Breast epithelium (tissue), 4 donors: ENCODE results near the gene LANCL3. TPM values are rescaled to one million over a fixed set of nuclear protein-coding genes. Genes with fewer than 3 reads are reported as not detected.

Experiments
- DNase-seq, 2 donors: peaks; one replicate each; pipeline ENCODE4 v3.0.0-alpha.2; 2019; ENCODE audit warnings: low spot score in 2 of 2
- H3K27ac ChIP-seq, 2 donors: fragments of 200-600 bp; sonication (generic) in 1 of 2; one replicate each; pipeline ENCODE4 v1.5.1; 2016 to 2019; ENCODE audit warnings: mild to moderate bottlenecking in 1 of 2
- H3K27me3 ChIP-seq, 2 donors: fragments of 200-600 bp; sonication (generic) in 1 of 2; one replicate each; pipeline versions ENCODE4 v1.5.1 to v1.6.0; 2017 to 2019; ENCODE audit warnings: control low read depth in 1 of 2, mild to moderate bottlenecking in 1 of 2
- H3K36me3 ChIP-seq: fragments of 200-600 bp; one replicate; pipeline ENCODE4 v1.5.1; 2019
- H3K4me1 ChIP-seq, 2 donors: fragments of 200-600 bp; sonication (generic); one replicate each; pipeline ENCODE4 v1.5.1; 2016 to 2019; ENCODE audit warnings: control low read depth in 1 of 2
- H3K4me3 ChIP-seq, 3 donors: fragments of 200-600 bp; sonication (generic); 1 replicate in 2 of 3; 2 replicates in 1 of 3; pipeline ENCODE4 v1.5.1; 2016 to 2019; ENCODE audit warnings: mild to moderate bottlenecking in 3 of 3, moderate library complexity in 2 of 3
- H3K9me3 ChIP-seq, 2 donors: fragments of 200-600 bp; sonication (generic) in 1 of 2; one replicate each; pipeline ENCODE4 v1.5.1; 2016 to 2019; ENCODE audit warnings: control low read depth in 1 of 2
- POLR2A ChIP-seq: fragments of 450-650 bp; IDR thresholded peaks from one replicate; pipeline ENCODE4 v1.6.1; 2016; ENCODE audit warnings: antibody characterized with exemption, mild to moderate bottlenecking, moderate library complexity
- POLR2AphosphoS5 ChIP-seq, 3 donors: sonication (generic); formaldehyde crosslinking; IDR thresholded peaks; one replicate each; pipeline ENCODE4 v1.6.1; 2017; ENCODE audit warnings: antibody characterized with exemption in 3 of 3
- intact Hi-C: fragments of 100-400 bp; cut with DNase I; formaldehyde crosslinking; loops from one replicate; pipeline ENCODE4 v1.15.1; 2023; ENCODE audit warnings: low total_unique reads
- total RNA-seq, 3 donors: library from RNA; depleted of rRNA; stranded (reverse); fragments of >200 nt; gene quantifications; one replicate each; pipeline ENCODE4 v1.1.0, GENCODE V29; 2016
- TF ChIP-seq, protein P1 (sequence below), 3 donors: fragments of 450-650 bp; IDR thresholded peaks; one replicate each; pipeline ENCODE4 v1.5.1; 2016 to 2017; ENCODE audit warnings: antibody characterized with exemption in 3 of 3, mild to moderate bottlenecking in 3 of 3, moderate library complexity in 3 of 3

LANCL3 gene
- total RNA-seq, 3 donors from 2014 or later = 0.16 to 0.59 (median 0.33) TPM

- H3K4me1 ChIP-seq = no peaks in the 10 kb centered on the region
- H3K4me3 ChIP-seq = no peak overlapping the region
- no peaks in the 10 kb centered on the region for H3K9me3 ChIP-seq
- TF ChIP-seq, protein P1, sequence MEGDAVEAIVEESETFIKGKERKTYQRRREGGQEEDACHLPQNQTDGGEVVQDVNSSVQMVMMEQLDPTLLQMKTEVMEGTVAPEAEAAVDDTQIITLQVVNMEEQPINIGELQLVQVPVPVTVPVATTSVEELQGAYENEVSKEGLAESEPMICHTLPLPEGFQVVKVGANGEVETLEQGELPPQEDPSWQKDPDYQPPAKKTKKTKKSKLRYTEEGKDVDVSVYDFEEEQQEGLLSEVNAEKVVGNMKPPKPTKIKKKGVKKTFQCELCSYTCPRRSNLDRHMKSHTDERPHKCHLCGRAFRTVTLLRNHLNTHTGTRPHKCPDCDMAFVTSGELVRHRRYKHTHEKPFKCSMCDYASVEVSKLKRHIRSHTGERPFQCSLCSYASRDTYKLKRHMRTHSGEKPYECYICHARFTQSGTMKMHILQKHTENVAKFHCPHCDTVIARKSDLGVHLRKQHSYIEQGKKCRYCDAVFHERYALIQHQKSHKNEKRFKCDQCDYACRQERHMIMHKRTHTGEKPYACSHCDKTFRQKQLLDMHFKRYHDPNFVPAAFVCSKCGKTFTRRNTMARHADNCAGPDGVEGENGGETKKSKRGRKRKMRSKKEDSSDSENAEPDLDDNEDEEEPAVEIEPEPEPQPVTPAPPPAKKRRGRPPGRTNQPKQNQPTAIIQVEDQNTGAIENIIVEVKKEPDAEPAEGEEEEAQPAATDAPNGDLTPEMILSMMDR (IDR thresholded peaks at IDR 0.05) = no peak
- TF ChIP-seq POLR2AphosphoS5 (IDR thresholded peaks at IDR 0.05) (no peak), POLR2A (no peak)
- intact Hi-C loops = no loop called here
- peaks cover 0 to 43% of the 10 kb centered on the region in 2 donors for H3K27me3 ChIP-seq
- no peak for DNase-seq
- no peaks in the 10 kb centered on the region for H3K36me3 ChIP-seq
- no peak overlapping the region for H3K27ac ChIP-seq
Observed at GRCh38 chrX:37607243-37607642, 35.8 kb downstream of the LANCL3 start.

GRCh38 chrX:37608156-37608555 is 36.7 kb downstream of the LANCL3 start:
- Histone ChIP-seq H3K36me3 (no peaks in the 10 kb centered on the region), H3K27me3 (peaks cover 0 to 39% of the 10 kb centered on the region in 2 donors), H3K9me3 (no peaks in the 10 kb centered on the region), H3K27ac (no peak overlapping the region), H3K4me3 (no peak overlapping the region), H3K4me1 (no peaks in the 10 kb centered on the region)
- no peak for TF ChIP-seq POLR2AphosphoS5 (IDR thresholded peaks at IDR 0.05)
- TF ChIP-seq, protein P1 (IDR thresholded peaks at IDR 0.05) = no peak
- no peak for TF ChIP-seq POLR2A
- intact Hi-C loops = no loop called here
- DNase-seq = no peak

DNA sequence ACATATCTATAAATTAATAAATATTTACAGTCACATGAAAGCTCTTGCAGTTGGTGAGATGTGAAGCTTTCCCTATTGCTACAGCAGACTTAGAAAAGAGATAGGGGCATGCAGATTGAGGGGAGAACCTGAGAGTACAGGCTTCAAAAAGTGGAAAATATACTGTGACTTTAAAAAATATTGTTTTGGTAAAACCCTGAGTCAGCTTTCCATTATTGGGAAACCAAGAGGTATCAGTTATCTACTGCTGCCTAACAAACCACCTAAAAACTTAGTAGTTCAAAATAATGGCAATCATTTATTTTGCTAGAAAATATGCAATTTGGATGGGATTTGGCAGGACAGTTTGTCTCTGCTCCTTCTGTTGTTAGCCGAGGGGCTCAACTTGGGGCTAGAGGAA is 38.3 kb downstream of the LANCL3 start:
- TF ChIP-seq POLR2A = no peak
- TF ChIP-seq POLR2AphosphoS5 (IDR thresholded peaks at IDR 0.05) = no peak
- TF ChIP-seq, protein P1 (IDR thresholded peaks at IDR 0.05) = no peak
- Histone ChIP-seq H3K27me3 (peaks cover 0 to 28% of the 10 kb centered on the region in 2 donors), H3K27ac (no peak overlapping the region), H3K4me3 (no peak overlapping the region), H3K4me1 (no peaks in the 10 kb centered on the region), H3K9me3 (no peaks in the 10 kb centered on the region), H3K36me3 (no peaks in the 10 kb centered on the region)
- no peak for DNase-seq
- intact Hi-C loops = no loop called here

GRCh38 chrX:37613933-37614332 is 42.5 kb downstream of the LANCL3 start:
- Histone ChIP-seq H3K4me3 (no peak overlapping the region), H3K27me3 (peaks cover 0 to 21% of the 10 kb centered on the region in 2 donors), H3K4me1 (no peaks in the 10 kb centered on the region), H3K27ac (no peak overlapping the region), H3K9me3 (no peaks in the 10 kb centered on the region), H3K36me3 (no peaks in the 10 kb centered on the region)
- TF ChIP-seq, protein P1 (IDR thresholded peaks at IDR 0.05) = no peak
- no peak for TF ChIP-seq POLR2AphosphoS5 (IDR thresholded peaks at IDR 0.05)
- DNase-seq = no peak
- intact Hi-C loops = no loop called here

GRCh38 chrX:37627602-37628001 is 56.1 kb downstream of the LANCL3 start:
- intact Hi-C loops = no loop called here
- Histone ChIP-seq H3K4me3 (no peak overlapping the region), H3K27ac (no peak overlapping the region), H3K4me1 (no peaks in the 10 kb centered on the region), H3K36me3 (no peaks in the 10 kb centered on the region), H3K9me3 (no peaks in the 10 kb centered on the region), H3K27me3 (peaks cover 0 to 16% of the 10 kb centered on the region in 2 donors)
- DNase-seq = no peak
- TF ChIP-seq POLR2AphosphoS5 (IDR thresholded peaks at IDR 0.05) (no peak), POLR2A (no peak)
- TF ChIP-seq, protein P1 (IDR thresholded peaks at IDR 0.05) = no peak
